GM18502 (cell line): Measurements from ENCODE around the gene ZNF227.
A peak's percentile ranks its signal among the peaks of the same experiment; 100 is the strongest.
"Not testable (repeated sequence)": the region's sequence is repeated elsewhere in the genome, so short reads cannot be mapped to it uniquely, and the experiment has no call there.

ENCODE experiments used
- ATAC-seq: cut with Tn5 transposase; IDR thresholded peaks from one replicate; pipeline ENCODE4 v1.9.1; 2021; ENCODE audit warnings: mild to moderate bottlenecking; ENCODE audit not compliant: unreplicated experiment, poor library complexity

ZNF227 gene

DNA sequence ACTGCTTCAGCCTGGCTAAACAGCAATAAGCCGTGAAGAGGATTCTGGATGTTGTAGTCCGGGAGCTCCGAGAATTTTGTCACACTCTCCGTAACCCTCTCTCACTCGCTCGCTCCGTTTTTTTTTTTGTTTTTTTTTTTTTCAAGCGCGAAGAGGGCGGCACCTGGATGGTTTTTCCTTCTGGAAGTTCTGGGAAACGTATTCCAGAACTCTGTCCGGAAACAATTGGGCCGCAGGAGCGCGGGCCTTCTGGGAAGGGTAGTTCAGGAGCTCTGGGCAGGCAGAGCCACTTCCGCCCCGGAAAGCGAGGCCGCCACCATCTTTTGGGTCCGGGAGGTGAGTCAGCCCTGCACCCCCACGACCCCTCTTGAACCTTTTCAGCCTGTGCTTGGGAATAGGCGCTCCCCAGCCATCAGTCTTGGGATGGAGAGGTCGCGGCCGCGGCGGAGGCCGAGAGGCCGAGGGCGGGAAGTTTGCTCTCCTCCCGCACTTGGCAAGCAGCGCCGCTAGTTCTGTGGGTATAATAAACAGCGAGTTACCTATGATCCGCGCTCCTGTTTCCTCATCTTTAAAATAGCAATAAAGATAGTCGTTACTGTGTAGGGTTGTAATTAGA, at the start of gene ZNF227:
Gene ZNF227 (plus strand): TSS at position 283 of the 616 bp plus-strand sequence. CDS start 5,261 bp downstream, outside the sequence.
- peak; percentile 90 for ATAC-seq

DNA sequence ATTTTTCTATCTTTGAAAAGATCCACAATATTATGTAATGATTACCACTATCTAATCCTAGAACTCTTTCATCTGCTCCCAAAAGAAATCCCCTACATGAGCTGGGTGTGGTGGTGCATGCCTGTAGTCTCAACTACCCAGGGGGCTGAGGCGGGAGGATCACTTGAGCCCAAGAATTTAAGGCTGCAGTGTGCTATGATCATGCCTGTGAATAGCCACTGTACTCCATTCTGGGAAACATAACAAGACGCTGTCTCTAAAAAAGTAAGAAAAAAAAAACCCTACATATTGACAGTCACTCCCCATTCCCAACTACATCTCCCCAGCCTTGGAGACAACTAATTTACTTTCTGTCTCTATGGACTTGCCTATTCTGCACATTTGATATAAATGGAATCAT, 48.5 kb upstream of the ZNF227 start:
- ATAC-seq, result no peak

DNA sequence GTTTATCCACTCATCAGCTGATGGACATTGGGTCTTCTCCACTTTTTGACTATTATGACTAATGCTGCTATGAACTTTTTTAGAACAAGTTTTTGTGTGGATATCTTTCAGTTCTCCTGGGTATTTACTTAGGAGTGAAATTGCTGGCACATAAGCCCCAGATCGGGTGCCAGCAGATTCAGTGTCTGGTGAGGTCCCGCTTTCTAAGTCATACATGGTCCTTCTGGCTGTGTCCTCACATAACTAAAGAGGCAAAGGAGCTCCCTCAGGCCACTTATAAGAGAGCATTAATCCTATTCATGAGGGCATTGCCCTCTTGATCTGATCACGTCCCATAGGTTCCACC, 48.0 kb upstream of the ZNF227 start:
- peak; percentile 4 for ATAC-seq

DNA sequence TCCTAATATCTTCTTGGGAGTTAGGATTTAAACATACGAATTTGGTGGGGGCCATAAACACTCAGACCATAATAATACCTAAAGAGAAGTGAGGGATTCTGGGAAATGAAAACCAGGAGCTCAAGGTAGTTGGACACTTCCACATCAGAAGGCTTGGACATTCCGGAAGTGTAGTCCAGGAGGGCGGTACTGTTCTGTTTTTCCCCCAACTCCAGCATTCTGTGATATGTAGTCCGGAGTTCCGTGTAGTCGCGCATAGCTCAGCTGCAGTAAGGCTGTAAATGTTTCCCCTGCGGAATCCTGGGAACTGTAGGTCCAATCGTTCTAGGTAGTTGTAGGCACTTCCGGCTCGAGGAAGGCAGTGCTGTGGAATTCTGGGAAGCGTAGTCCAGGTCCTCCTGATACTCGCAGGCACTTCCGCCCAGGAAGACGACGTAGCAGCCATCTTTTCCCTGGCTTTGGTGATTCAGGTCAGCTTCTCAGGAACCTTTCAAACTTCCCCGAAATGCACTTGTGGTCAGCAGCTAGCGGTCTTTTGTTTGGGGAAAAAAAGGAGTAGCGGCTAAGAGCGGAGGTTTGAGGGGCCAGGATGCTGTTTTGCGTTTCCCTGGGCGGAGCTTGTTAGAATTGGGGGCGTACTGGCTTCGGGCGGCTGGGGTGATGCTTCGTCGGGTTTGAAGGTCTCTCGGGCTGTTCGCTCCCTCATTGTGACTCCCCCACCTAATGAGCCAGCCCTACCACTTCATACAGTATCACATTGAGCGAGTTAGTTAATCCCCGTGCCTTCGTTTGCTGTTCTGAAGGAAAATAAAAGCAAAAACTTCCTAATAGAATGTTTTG, 47.4 kb upstream of the ZNF227 start, which contains the start of gene ZNF226:
Gene ZNF226 (plus strand): TSS at position 428 of the 840 bp plus-strand sequence. CDS start 4,981 bp downstream, outside the sequence.
- ATAC-seq, result peak; percentile 90

DNA sequence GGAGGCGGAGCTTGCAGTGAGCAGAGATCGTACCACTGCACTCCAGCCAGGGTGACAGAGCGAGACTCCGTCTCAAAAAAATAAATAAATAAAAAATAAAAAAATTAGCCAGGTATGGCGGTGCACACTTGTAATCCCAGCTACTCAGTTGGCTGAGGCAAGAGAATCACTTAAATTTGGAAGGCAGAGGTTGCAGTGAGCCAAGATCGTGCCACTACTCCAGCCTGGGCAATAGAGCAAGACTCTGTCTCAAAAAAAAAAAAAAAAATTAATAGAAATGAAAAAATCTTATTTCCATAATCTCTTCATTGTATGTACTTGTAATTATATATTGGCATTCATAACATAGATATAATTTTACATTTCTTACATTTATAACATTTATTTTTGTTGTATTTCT, 41.7 kb upstream of the ZNF227 start:
- not testable (repeated sequence) for ATAC-seq

DNA sequence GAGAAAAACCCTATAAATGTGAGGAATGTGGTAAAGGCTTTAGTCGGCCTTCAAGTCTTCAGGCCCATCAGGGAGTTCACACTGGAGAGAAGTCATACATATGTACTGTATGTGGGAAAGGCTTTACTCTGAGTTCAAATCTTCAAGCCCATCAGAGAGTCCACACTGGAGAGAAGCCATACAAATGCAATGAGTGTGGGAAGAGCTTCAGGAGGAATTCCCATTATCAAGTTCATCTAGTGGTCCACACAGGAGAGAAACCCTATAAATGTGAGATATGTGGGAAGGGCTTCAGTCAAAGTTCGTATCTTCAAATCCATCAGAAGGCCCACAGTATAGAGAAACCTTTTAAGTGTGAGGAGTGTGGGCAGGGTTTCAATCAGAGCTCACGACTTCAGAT, 35.7 kb upstream of the ZNF227 start:
- no peak for ATAC-seq

DNA sequence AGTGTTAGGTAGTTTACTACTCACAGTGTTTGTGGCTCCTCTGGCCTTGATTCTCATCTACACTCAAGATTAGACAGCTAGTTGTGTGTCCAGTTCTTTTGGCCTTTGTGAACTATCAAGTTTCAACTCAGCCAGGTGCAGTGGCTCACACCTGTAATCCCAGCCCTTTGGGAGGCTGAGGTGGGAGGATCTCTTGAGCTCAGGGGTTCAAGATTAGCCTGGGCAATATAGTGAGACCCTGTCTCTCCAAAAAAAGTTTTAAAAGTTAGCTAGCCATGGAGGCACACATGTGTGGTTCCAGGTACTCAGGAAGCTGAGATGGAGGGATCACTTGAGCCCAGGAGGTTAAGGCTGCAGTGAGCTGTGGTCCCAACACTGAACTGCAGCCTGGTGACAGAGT, 31.4 kb upstream of the ZNF227 start:
- no peak for ATAC-seq

DNA sequence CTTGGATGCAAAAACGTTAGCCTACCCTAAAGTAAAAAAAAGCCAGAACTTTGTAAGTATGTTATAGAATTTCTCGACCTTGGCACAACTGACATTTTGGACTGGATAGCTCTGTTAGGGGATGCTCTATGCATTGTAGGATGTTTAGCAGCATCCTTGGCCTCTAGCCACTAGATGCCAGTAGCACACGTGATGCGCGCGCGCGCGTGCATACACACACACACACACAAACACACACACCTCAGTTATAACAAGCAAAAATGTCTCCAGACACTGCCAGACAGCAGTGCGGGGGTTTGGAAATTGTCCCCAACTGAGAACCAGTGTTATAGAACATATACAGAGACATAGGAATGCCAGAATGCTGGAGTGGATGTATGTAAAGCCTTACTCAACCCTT, 30.2 kb upstream of the ZNF227 start:
- no peak for ATAC-seq

DNA sequence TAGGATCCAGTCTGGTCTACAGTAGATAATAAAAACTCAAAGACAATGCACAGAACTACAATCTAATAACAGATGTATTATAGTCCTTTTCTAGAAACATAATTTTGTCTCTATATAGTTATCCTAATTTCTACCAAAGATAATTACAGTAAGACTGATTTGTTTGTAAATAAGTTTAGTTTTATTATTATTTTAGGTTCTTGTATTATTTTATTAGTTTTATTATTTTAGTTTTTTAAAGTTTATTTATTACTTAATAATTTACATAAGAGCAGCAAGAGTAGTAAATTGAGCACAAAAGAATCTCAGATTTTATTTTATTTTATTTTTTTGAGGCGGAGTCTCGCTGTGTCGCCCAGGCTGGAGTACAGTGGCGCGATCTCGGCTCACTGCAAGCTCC, 22.3 kb upstream of the ZNF227 start:
- no peak for ATAC-seq

DNA sequence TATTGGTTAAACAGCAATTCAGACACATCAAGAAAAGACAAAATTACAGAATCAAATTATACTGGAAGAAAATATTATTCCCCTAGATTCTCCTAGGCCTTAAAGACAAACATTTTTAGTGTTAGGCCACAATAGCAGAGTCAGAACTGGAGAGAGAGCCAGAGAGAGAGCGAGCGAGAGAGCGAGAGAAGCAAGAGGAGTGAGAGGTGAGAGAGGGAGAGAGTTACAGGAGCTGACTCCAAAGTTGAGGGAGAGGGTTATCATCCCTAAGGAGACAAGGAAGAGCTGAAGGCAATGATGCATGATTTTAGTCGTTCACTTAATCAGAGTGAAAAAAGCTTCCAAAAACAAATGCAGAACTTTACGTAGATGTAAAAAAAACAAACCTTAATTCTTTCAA, 20.2 kb upstream of the ZNF227 start:
- no peak for ATAC-seq

DNA sequence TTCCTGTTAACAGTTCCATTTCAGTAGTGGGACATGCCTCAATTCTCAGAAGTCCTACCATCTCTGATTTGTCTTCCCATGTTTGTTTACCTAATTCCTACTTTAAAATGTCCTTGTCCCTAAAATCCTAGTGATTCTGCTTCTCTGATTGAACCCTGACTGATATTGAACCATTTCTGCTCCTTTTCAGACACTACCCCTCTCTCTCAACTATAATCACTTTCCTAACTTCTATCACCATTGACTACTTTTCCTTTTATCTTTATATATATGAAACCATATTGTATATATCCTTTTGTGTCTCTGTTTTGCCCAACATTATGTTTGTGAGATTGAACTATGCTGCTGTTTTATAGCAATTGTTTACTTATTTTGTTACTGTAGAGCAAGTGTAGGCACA, 15.6 kb upstream of the ZNF227 start:
- no peak for ATAC-seq

DNA sequence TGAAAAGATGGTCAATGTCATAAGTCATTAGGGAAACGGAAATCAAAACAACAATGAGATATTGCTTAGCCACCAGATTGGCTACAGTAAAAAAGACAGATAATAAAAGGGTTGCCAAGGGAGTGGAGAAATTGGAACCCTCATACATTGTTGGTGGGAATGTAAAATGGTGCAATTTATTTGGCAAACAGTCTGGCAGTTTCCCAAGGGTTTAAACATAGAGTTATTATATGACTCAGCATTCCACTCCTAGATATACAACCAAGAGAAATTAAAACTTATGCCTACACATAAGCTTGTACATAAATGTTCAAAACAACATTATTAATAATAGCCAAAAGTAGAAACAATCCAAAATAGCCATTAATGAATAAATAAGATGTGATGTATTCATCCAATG, 9.9 kb upstream of the ZNF227 start:
- ATAC-seq, result no peak

DNA sequence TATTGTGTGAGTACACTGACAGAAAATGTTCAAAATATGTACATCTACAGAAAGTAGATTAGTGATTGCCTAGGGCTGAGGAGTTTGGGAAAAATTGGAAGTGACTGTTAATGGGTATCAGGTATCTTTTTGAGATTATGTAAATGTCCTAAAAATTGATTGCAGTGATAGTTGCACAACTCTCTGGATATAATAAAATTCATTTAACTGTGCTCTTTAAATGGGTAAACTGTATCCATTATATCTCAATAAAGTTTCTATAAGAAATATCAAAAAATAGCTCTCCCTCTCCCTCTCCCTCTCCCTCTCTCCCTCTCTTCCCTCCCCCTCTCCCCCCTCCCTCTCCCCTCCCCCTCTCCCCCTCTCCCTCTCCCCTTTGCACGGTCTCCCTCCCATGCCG, 9.4 kb upstream of the ZNF227 start:
- no peak for ATAC-seq

DNA sequence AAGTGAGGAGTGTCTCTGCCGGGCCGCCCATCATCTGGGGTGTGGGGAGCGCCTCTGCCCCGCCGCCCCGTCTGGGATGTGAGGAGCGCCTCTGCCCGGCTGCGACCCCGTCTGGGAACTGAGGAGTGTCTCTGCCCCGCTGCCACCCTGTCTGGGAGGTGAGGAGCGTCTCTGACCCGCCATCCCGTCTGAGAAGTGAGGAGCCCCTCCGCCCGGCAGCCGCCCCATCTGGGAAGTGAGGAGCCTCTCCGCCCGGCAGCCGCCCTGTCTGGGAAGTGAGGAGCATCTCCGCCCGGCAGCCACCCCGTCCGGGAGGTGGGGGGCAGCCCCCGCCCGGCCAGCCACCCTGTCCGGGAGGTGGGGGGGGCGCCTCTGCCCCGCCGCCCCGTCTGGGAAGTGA, 8.5 kb upstream of the ZNF227 start:
- ATAC-seq, result not testable (repeated sequence)

DNA sequence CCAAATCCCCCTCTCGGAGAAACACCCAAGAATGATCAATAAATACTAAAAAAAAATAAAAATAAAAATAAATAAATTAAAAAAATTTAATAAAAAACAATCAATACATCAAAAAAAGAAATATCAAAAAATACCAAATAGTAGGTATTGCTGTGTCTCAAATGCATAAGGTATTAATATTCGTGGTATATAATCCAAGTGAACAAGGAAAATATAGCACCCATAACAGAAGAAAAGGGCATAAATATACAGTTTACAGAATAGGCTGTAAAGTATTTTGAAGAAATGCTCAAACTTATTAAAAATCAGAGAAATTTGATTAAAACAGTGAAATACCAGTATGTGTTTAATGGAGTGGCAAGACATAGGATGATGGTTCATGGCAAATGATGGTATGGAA, 7.6 kb upstream of the ZNF227 start:
- no peak for ATAC-seq

DNA sequence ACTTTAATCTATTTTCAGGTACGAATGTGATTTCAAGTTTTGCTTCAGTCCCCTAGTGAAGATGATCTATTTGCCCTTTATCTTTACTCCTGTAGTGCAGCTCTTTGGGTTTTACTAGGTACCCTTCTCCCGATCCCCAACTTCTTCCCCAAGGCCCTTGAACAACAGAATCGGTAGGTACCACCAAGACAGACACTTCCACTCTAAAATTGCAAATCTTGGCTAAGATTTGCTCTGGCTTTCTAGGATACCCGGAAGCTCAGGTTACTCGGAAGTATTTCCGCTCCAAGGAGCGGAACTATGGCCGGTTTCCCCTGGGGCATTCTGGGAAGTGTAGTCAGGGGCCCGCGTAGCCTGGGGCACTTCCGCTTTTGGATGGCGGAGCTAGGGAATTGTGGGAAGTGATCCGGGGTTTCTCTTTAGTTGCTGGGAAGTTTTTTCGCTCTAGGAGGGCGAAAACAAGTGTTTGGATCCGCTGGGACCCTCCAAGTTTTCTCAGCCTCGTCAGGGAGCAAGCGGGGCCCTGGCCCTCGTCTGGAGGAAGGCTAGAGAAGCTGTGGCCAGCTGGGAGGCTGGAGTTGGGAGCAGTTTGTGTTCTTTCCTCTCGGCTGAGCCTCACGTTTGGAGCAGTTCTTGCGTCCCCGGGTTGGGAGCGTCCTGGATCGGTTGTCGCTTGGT, 5.1 kb upstream of the ZNF227 start:
- ATAC-seq, result peak; percentile 88

DNA sequence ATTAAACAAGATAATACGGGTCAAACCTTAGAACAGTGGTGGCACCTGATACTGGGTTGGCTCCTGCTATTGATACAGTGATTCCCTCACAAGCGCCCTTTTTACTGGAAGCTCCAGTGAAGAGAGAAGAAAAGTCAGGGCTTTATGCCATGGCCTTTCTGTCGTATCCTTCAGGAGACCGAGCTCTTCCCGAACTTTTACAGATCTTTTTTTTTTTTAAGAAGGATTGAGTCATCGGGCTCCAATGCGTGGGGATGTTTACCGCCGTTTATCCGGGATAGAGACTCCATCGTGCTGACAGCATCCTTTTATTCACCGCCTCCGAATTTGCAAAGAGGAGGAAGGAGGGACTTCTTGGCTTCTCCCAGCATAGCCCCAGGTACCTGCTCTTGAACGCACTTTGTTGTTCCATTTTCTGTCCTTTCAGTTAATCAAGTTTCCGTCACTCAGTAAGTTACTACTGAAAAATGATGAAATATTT, 574 bp downstream of the ZNF227 start:
- ATAC-seq, result peak; percentile 23

DNA sequence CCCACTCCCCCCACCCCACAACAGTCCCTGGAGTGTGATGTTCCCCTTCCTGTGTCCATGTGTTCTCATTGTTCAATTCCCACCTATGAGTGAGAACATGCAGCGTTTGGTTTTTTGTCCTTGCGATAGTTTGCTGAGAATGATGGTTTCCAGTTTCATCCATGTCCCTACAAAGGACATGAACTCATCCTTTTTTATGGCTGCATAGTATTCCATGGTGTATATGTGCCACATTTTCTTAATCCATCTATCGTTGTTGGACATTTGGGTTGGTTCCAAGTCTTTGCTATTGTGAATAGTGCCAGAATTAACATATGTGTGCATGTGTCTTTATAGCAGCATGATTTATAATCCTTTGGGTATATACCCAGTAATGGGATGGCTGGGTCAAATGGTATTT, 7.6 kb downstream of the ZNF227 start:
- ATAC-seq, result not testable (repeated sequence)

DNA sequence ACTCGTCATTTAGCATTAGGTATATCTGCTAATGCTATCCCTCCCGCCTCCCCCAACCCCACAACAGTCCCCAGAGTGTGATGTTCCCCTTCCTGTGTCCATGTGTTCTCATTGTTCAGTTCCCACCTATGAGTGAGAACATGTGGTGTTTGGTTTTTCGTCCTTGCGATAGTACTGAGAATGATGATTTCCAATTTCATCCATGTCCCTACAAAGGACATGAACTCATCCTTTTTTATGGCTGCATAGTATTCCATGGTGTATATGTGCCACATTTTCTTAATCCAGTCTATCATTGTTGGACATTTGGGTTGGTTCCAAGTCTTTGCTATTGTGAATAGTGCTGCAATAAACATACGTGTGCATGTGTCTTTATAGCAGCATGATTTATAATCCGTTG, 8.4 kb downstream of the ZNF227 start:
- not testable (repeated sequence) for ATAC-seq

DNA sequence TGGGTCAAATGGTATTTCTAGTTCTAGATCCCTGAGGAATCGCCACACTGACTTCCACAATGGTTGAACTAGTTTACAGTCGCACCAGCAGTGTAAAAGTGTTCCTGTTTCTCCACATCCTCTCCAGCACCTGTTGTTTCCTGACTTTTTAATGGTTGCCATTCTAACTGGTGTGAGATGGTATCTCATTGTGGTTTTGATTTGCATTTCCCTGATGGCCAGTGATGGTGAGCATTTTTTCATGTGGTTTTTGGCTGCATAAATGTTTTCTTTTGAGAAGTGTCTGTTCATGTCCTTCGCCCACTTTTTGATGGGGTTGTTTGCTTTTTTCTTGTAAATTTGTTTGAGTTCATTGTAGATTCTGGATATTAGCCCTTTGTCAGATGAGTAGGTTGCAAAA, 9.0 kb downstream of the ZNF227 start:
- ATAC-seq, result not testable (repeated sequence)

DNA sequence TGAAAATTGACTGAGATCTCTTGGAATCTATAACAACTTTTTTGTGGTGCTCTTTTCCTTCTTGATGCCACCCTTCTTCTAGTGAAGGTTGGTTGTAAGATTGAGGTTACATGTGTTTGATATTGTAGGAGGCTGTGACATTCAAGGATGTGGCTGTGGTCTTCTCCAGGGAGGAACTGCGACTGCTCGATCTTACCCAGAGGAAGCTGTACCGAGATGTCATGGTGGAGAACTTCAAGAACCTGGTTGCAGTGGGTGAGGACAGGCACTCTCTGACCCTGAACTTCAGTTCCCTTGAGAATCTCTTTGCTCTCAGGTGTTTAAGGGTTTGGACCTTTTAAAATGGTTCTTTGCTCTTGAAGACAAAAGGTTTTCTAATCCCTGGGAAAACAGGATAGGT, 16.0 kb downstream of the ZNF227 start:
- ATAC-seq, result no peak
